Measurements from ENCODE around the gene AGAP1. TPM values are rescaled to one million over a fixed set of nuclear protein-coding genes. Genes with fewer than 3 reads are reported as not detected.

Gene AGAP1
- total and polyA plus RNA-seq, 7 donors, result 10.8 to 42.7 (median 18.6) TPM

GRCh38 chr2:235564066-235564465 is 70.2 kb downstream of the AGAP1 start:
- no peak overlapping the region for H3K27ac ChIP-seq
- intact Hi-C loops (cut with DNase I), result no loop called here
- H3K4me1 ChIP-seq, result peaks cover 0 to 32% (median 13%) of the 10 kb centered on the region in 4 donors
- no peaks in the 10 kb centered on the region for H3K36me3 ChIP-seq
- DNase-seq, result no peak
- TF ChIP-seq CTCF (IDR thresholded peaks at IDR 0.05) (no peak), POLR2AphosphoS5 (IDR thresholded peaks at IDR 0.05) (no peak)
- H3K9me3 ChIP-seq, result peaks cover 0 to 4% (median 1%) of the 10 kb centered on the region in 4 donors
- WGBS, 2 donors, result 70 to 73% methylated on average over 6 of the region's 6 CpGs
- H3K27me3 ChIP-seq, result no peaks in the 10 kb centered on the region
- no peak overlapping the region for H3K4me3 ChIP-seq

- H3K4me1 ChIP-seq, result peaks cover 0 to 32% (median 13%) of the 10 kb centered on the region in 4 donors
- H3K36me3 ChIP-seq, result no peaks in the 10 kb centered on the region
- TF ChIP-seq POLR2A (IDR thresholded peaks at IDR 0.05) (no peak), EP300 (IDR thresholded peaks at IDR 0.05) (no peak), CTCF (IDR thresholded peaks at IDR 0.05) (no peak), POLR2AphosphoS5 (IDR thresholded peaks at IDR 0.05) (no peak)
- H3K4me3 ChIP-seq, result no peak overlapping the region
- peaks cover 0 to 4% (median 1%) of the 10 kb centered on the region in 4 donors for H3K9me3 ChIP-seq
- no peak overlapping the region for H3K27ac ChIP-seq
- 66 to 78% methylated on average over 6 of the region's 6 CpGs for WGBS, 2 donors
- H3K27me3 ChIP-seq, result no peaks in the 10 kb centered on the region
- intact Hi-C loops (cut with DNase I), result no loop called here
- no peak for DNase-seq
These were observed 71.2 kb downstream of the AGAP1 start for GRCh38 chr2:235564884-235565530.

- 54 to 75% methylated on average over 11 of the region's 11 CpGs for WGBS, 2 donors
- no peak for TF ChIP-seq POLR2AphosphoS5 (IDR thresholded peaks at IDR 0.05)
- TF ChIP-seq CTCF (IDR thresholded peaks at IDR 0.05), result no peak
- no peaks in the 10 kb centered on the region for H3K36me3 ChIP-seq
- intact Hi-C loops (cut with DNase I), result no loop called here
- no peak for DNase-seq
- H3K4me3 ChIP-seq, result no peak overlapping the region
- H3K4me1 ChIP-seq, result peaks cover 0 to 30% (median 13%) of the 10 kb centered on the region in 4 donors
- H3K27ac ChIP-seq, result no peak overlapping the region
- H3K27me3 ChIP-seq, result no peaks in the 10 kb centered on the region
- peaks cover 0 to 4% (median 1%) of the 10 kb centered on the region in 4 donors for H3K9me3 ChIP-seq
These were observed 72.6 kb downstream of the AGAP1 start for GRCh38 chr2:235566415-235566814.

GRCh38 chr2:235566931-235567495 is 73.2 kb downstream of the AGAP1 start:
- no peak for DNase-seq
- WGBS, 2 donors, result 85 to 90% methylated on average over 10 of the region's 10 CpGs
- Histone ChIP-seq H3K27ac (no peak overlapping the region), H3K4me1 (peaks cover 0 to 24% (median 13%) of the 10 kb centered on the region in 4 donors), H3K9me3 (peaks cover 0 to 4% (median 1%) of the 10 kb centered on the region in 4 donors), H3K4me3 (no peak overlapping the region), H3K27me3 (no peaks in the 10 kb centered on the region), H3K36me3 (no peaks in the 10 kb centered on the region)
- intact Hi-C loops (cut with DNase I), result no loop called here
- TF ChIP-seq POLR2AphosphoS5 (IDR thresholded peaks at IDR 0.05) (no peak), CTCF (IDR thresholded peaks at IDR 0.05) (no peak), EP300 (IDR thresholded peaks at IDR 0.05) (no peak), POLR2A (IDR thresholded peaks at IDR 0.05) (no peak)

Data from sigmoid colon (tissue), 7 donors.